Natural killer cell (primary cell): Measurements from ENCODE around the gene ANKRD6. TPM values are rescaled to one million over a fixed set of nuclear protein-coding genes. Genes with fewer than 3 reads are reported as not detected.

Source experiments
- ATAC-seq, 3 donors: fragments of 150-1000 bp in 2 of 3; fragments of 200-7000 bp in 1 of 3; cut with Tn5 transposase; 1 replicate in 1 of 3; 2 replicates in 2 of 3; pipeline ENCODE4 v1.10.0; 2021; ENCODE audit warnings: mild to moderate bottlenecking in 2 of 3, moderate library complexity in 2 of 3
- DNase-seq, 2 donors: peaks; one replicate each; pipeline versions ENCODE4 v3.0.0 to v3.0.0-alpha.2; 2013 to 2021; ENCODE audit warnings: mixed read lengths in 1 of 2
- H3K27ac ChIP-seq: one replicate; pipeline ENCODE4 v1.5.1; 2013; ENCODE audit warnings: mild to moderate bottlenecking, low read length
- H3K27me3 ChIP-seq: one replicate; pipeline ENCODE4 v1.6.1; 2013; ENCODE audit warnings: low read length; ENCODE audit not compliant: control insufficient read depth, insufficient read depth
- H3K36me3 ChIP-seq: one replicate; pipeline ENCODE4 v1.6.1; 2013; ENCODE audit warnings: low read length; ENCODE audit not compliant: control insufficient read depth, insufficient read depth
- H3K4me1 ChIP-seq: one replicate; pipeline ENCODE4 v1.6.1; 2013; ENCODE audit warnings: low read length; ENCODE audit not compliant: control insufficient read depth, insufficient read depth
- H3K4me3 ChIP-seq: one replicate; pipeline ENCODE4 v1.5.1; 2013; ENCODE audit warnings: low read length
- H3K9me3 ChIP-seq: one replicate; pipeline ENCODE4 v1.6.1; 2013; ENCODE audit warnings: low read length; ENCODE audit not compliant: control insufficient read depth, insufficient read depth
- H3K27ac Mint-ChIP-seq, 2 donors: one replicate each; pipeline ENCODE4 v1.8.0; 2022; ENCODE audit warnings: mild to moderate bottlenecking in 2 of 2, mixed read lengths in 2 of 2, moderate library complexity in 1 of 2
- H3K27me3 Mint-ChIP-seq, 2 donors: one replicate each; pipeline ENCODE4 v1.8.0; 2022; ENCODE audit warnings: low read depth in 2 of 2, mixed read lengths in 2 of 2
- H3K36me3 Mint-ChIP-seq: one replicate; pipeline ENCODE4 v1.8.0; 2022; ENCODE audit warnings: mixed read lengths
- H3K4me1 Mint-ChIP-seq, 2 donors: one replicate each; pipeline ENCODE4 v1.8.0; 2022; ENCODE audit warnings: mixed read lengths in 2 of 2
- H3K4me3 Mint-ChIP-seq: one replicate; pipeline ENCODE4 v1.8.0; 2022; ENCODE audit warnings: mild to moderate bottlenecking, moderate library complexity, mixed read lengths
- H3K9me3 Mint-ChIP-seq, 2 donors: one replicate each; pipeline ENCODE4 v1.8.0; 2022; ENCODE audit warnings: mixed read lengths in 2 of 2
- WGBS: methylation state at CpG from one replicate; pipeline ENCODE4 v1.1.7; 2013; ENCODE audit warnings: missing lambda C conversion rate; ENCODE audit not compliant: insufficient coverage; 5-methylcytosine and 5-hydroxymethylcytosine counted together
- intact Hi-C: fragments of 100-400 bp; cut with micrococcal nuclease; formaldehyde crosslinking; loops from one replicate; pipeline ENCODE4 v1.14.2; 2022
- total RNA-seq, 4 donors: library from RNA; stranded (reverse); fragments of 120-200 nt in 1 of 4; gene quantifications; one replicate each; pipeline versions ENCODE4 v1.2.3 to v1.2.4, GENCODE V29; 2013 to 2022
- TF ChIP-seq, protein P1 (sequence below): fragments of 200-600 bp; IDR thresholded peaks from one replicate; pipeline ENCODE4 v1.8.0; 2022; ENCODE audit warnings: antibody characterized with exemption

Gene ANKRD6
- total RNA-seq, 3 donors from 2014 or later (not counting 1 experiment from before 2014, with no cell fraction given), result 4.5 to 9.0 (median 4.6) TPM

DNA sequence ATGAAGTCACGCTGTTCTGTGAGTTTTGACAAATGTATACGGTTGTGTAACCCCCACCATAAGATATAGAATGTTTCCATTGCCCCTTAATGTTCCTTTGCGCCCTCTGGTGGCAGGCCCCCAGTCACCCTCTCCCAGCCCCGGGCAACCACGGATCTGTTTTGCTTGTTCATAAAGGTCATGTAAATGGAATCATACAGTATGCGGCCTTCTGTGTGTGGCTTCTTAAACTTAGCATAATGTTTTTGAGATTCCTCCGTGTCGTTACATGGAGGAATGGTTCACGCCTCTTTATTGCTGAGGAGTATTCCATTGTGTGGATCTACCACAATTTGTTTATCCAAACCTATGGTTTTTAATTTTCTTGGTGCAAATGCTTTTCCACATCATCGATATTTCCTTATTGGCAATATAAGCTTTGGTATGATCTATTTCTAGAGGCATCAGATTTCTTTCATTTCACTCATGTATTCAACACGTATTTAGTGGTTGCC is 177.2 kb downstream of the ANKRD6 start:
- H3K4me3 Mint-ChIP-seq, result no peak overlapping the region
- H3K36me3 Mint-ChIP-seq, result no peaks in the 10 kb centered on the region
- DNase-seq, result peak; percentile 73 to 83
- intact Hi-C loops, result loop anchor here (1.0 to 2.0 kb wide), 3 partner anchors 177 to 627 kb away; partner anchors contain the start of gene ANKRD6
- no peaks in the 10 kb centered on the region for H3K27me3 ChIP-seq
- H3K4me3 ChIP-seq, result no peak overlapping the region
- no peaks in the 10 kb centered on the region for H3K4me1 ChIP-seq
- no peaks in the 10 kb centered on the region for H3K9me3 Mint-ChIP-seq
- H3K36me3 ChIP-seq, result no peaks in the 10 kb centered on the region
- ATAC-seq, result peak; percentile 82 to 91 (median 88)
- TF ChIP-seq, protein P1, sequence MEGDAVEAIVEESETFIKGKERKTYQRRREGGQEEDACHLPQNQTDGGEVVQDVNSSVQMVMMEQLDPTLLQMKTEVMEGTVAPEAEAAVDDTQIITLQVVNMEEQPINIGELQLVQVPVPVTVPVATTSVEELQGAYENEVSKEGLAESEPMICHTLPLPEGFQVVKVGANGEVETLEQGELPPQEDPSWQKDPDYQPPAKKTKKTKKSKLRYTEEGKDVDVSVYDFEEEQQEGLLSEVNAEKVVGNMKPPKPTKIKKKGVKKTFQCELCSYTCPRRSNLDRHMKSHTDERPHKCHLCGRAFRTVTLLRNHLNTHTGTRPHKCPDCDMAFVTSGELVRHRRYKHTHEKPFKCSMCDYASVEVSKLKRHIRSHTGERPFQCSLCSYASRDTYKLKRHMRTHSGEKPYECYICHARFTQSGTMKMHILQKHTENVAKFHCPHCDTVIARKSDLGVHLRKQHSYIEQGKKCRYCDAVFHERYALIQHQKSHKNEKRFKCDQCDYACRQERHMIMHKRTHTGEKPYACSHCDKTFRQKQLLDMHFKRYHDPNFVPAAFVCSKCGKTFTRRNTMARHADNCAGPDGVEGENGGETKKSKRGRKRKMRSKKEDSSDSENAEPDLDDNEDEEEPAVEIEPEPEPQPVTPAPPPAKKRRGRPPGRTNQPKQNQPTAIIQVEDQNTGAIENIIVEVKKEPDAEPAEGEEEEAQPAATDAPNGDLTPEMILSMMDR, result peak; percentile 93
- H3K27ac Mint-ChIP-seq, result no peak overlapping the region
- no peaks in the 10 kb centered on the region for H3K4me1 Mint-ChIP-seq
- no peak overlapping the region for H3K27ac ChIP-seq
- H3K9me3 ChIP-seq, result no peaks in the 10 kb centered on the region
- 57% methylated on average over 9 of the region's 11 CpGs for WGBS
- H3K27me3 Mint-ChIP-seq, result no peaks in the 10 kb centered on the region

DNA sequence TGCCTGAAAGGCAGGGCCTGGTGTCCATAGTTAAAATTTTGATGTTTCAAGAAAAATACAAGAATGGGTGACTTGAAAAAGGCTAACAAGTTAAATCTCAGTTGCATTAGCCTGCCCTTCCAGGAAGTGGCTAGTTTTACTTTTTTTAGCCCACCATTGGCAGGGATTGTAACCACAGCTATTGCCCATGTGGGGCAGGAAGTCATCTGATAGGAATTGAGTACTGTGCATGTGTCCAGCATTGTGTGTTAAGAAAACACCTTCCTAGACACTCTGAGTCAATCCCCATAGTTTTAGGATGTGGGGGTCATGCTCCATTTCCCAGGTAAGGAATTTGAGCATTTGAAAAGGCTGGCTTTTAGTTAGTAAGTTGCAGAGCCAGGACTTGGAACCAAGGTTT is 178.7 kb downstream of the ANKRD6 start:
- Mint-ChIP-seq H3K4me3 (no peak overlapping the region), H3K9me3 (no peaks in the 10 kb centered on the region), H3K36me3 (no peaks in the 10 kb centered on the region), H3K4me1 (no peaks in the 10 kb centered on the region), H3K27ac (no peak overlapping the region), H3K27me3 (no peaks in the 10 kb centered on the region)
- Histone ChIP-seq H3K4me1 (no peaks in the 10 kb centered on the region), H3K9me3 (no peaks in the 10 kb centered on the region), H3K27me3 (no peaks in the 10 kb centered on the region), H3K36me3 (no peaks in the 10 kb centered on the region), H3K4me3 (no peak overlapping the region), H3K27ac (no peak overlapping the region)
- DNase-seq (no peak), ATAC-seq (no peak)
- intact Hi-C loops, result loop anchor here (2.0 kb wide), 1 partner anchor 629 kb away; no protein-coding TSS in a partner anchor
- TF ChIP-seq, protein P1, result no peak

DNA sequence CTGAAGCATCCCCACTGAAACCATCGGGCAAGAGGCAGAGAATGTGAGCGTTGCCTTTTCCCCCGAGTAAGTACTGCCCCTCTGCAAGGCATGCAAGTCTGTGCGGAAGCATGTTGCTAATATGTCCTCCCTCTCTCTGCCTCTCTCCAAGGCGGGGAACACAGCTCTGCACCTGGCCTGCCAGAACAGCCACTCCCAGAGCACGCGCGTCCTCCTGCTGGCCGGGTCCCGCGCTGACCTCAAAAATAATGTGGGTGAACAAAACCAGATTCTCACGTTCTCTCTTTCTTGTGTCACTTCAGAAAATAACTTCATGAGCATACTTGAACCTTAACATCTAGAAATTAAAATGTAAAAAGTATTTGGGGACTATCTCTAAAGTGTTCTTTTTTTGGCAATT is 179.2 kb downstream of the ANKRD6 start:
- Histone ChIP-seq H3K9me3 (no peaks in the 10 kb centered on the region), H3K4me1 (no peaks in the 10 kb centered on the region), H3K27ac (no peak overlapping the region), H3K27me3 (no peaks in the 10 kb centered on the region), H3K36me3 (no peaks in the 10 kb centered on the region), H3K4me3 (no peak overlapping the region)
- DNase-seq (no peak), ATAC-seq (no peak)
- no peaks in the 10 kb centered on the region for H3K27me3 Mint-ChIP-seq
- no peaks in the 10 kb centered on the region for H3K9me3 Mint-ChIP-seq
- intact Hi-C loops, result no loop called here
- H3K4me1 Mint-ChIP-seq, result no peaks in the 10 kb centered on the region
- H3K27ac Mint-ChIP-seq, result no peak overlapping the region
- H3K4me3 Mint-ChIP-seq, result no peak overlapping the region
- 82% methylated on average over 12 of the region's 12 CpGs for WGBS
- TF ChIP-seq, protein P1, result no peak
- H3K36me3 Mint-ChIP-seq, result no peaks in the 10 kb centered on the region

DNA sequence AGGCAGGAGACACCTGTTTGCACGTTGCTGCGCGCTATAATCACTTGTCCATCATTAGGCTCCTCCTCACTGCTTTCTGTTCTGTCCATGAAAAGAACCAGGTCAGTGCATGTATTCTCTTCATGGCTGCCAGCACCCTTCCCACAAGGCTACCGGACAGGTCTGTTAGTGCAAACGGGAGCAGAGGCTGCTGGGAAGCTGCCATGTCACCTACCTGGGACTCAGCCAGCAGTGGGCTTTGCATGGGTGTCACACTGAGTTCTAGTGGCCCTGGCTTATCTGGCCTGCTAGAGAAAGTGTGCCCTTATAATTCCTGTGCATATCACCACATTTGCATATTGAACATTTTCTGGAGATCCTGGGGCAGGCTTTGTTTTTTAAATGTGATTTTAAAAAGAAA is 180.8 kb downstream of the ANKRD6 start:
- DNase-seq (no peak), ATAC-seq (no peak)
- WGBS, result 97% methylated on average over 5 of the region's 5 CpGs
- TF ChIP-seq, protein P1, result no peak
- Mint-ChIP-seq H3K9me3 (no peaks in the 10 kb centered on the region), H3K36me3 (no peaks in the 10 kb centered on the region), H3K27ac (no peak overlapping the region), H3K4me1 (no peaks in the 10 kb centered on the region), H3K27me3 (no peaks in the 10 kb centered on the region), H3K4me3 (no peak overlapping the region)
- Histone ChIP-seq H3K36me3 (no peaks in the 10 kb centered on the region), H3K9me3 (no peaks in the 10 kb centered on the region), H3K4me3 (no peak overlapping the region), H3K27ac (no peak overlapping the region), H3K4me1 (no peaks in the 10 kb centered on the region), H3K27me3 (no peaks in the 10 kb centered on the region)
- intact Hi-C loops, result no loop called here
